ENCODE measurements around the gene TTBK2. TPM values are rescaled to one million over a fixed set of nuclear protein-coding genes. Genes with fewer than 3 reads are reported as not detected.

TTBK2 gene
- total RNA-seq, 1 experiment from 2014 or later = 10.6 TPM

GRCh38 chr15:42940527-42940926 is 19.9 kb upstream of the TTBK2 start:
- no peak for TF ChIP-seq CTCF (conservative IDR thresholded peaks at IDR 0.05)
- Histone ChIP-seq H2AK5ac (ENCODE audit: insufficient read length, low read length) (no peak overlapping the region), H3K79me2 (ENCODE audit: insufficient read depth, low read length) (no peaks in the 10 kb centered on the region), H3K9ac (ENCODE audit: extremely low read depth, insufficient read length, low read length) (no peak overlapping the region), H2BK120ac (ENCODE audit: low read depth, low read length, poor library complexity, severe bottlenecking) (no peak overlapping the region), H4K5ac (ENCODE audit: insufficient read length, low read depth, low read length) (no peak overlapping the region), H4K20me1 (ENCODE audit: control insufficient read depth, insufficient read depth, insufficient read length) (no peaks in the 10 kb centered on the region), H3K4me1 (ENCODE audit: insufficient read depth, low read length) (no peaks in the 10 kb centered on the region), H3K23ac (ENCODE audit: insufficient read length, low read depth, low read length) (no peak overlapping the region), H2BK20ac (ENCODE audit: low read depth, low read length, poor library complexity, severe bottlenecking) (no peak overlapping the region), H3K4ac (ENCODE audit: low read depth, low read length) (no peak overlapping the region), H3K4me2 (ENCODE audit: insufficient read depth, insufficient read length, low read length) (no peak overlapping the region), H2BK5ac (ENCODE audit: insufficient read length, low read length) (no peak overlapping the region), H3K18ac (ENCODE audit: insufficient read length, low read depth, low read length) (no peak overlapping the region), H4K91ac (ENCODE audit: insufficient read length, low read depth, low read length) (no peak overlapping the region), H3K79me1 (ENCODE audit: insufficient read depth, low read depth, low read length, poor library complexity, severe bottlenecking) (no peaks in the 10 kb centered on the region), H3K27me3 (ENCODE audit: insufficient read depth, low read length) (no peaks in the 10 kb centered on the region), H3K14ac (ENCODE audit: insufficient read depth, low read length) (no peak overlapping the region), H3K56ac (ENCODE audit: insufficient read length, low read depth, low read length) (no peak overlapping the region), H2BK12ac (ENCODE audit: insufficient read length, low read depth, low read length) (no peak overlapping the region), H4K8ac (replicated peaks; ENCODE audit: insufficient read length, low read depth, low read length) (no peak overlapping the region), H3K23me2 (ENCODE audit: insufficient read length, low read depth, low read length, poor library complexity, severe bottlenecking) (no peaks in the 10 kb centered on the region), H3K9me3 (ENCODE audit: control insufficient read depth, low read depth, low read length) (no peaks in the 10 kb centered on the region), H3K27ac (ENCODE audit: insufficient read length, low read depth, low read length) (no peak overlapping the region), H2AFZ (ENCODE audit: low read length) (no peak overlapping the region), H2BK15ac (ENCODE audit: low read depth, low read length) (no peak overlapping the region), H3T11ph (ENCODE audit: low read length) (no peak overlapping the region)
- no peak for DNase-seq
- no peak overlapping the region for H3K4me3 Mint-ChIP-seq
- no peaks in the 10 kb centered on the region for H3K4me1 Mint-ChIP-seq
- no peak overlapping the region for H3K27ac Mint-ChIP-seq
- peaks cover 0 to 2% of the 10 kb centered on the region in 2 experiments; a peak in 1 of 5 replicates for H3K9me3 Mint-ChIP-seq
- peaks cover 0 to 14% (median 10%) of the 10 kb centered on the region in 3 experiments; a peak in 5 of 7 replicates for H3K36me3 Mint-ChIP-seq (ENCODE audit: insufficient read depth in 1 of 3, low read depth in 3 of 3)
- WGBS (ENCODE audit: extremely low coverage, insufficient read length, low lambda C conversion rate) = no CpG with 5 or more reads among the region's 1 CpG
- no peaks in the 10 kb centered on the region for H3K27me3 Mint-ChIP-seq (ENCODE audit: low read depth)

Measured in H9 (cell line).